Germinal center (tissue), 1 donor: ENCODE data around the gene AKR1C8.
"Not testable (repeated sequence)": the region's sequence is repeated elsewhere in the genome, so short reads cannot be mapped to it uniquely, and the experiment has no call there.

Experiments used
- DNase-seq: peaks from one replicate; pipeline ENCODE4 v3.0.0; 2012; ENCODE audit warnings: mixed read lengths, low spot score

Gene AKR1C8

DNA sequence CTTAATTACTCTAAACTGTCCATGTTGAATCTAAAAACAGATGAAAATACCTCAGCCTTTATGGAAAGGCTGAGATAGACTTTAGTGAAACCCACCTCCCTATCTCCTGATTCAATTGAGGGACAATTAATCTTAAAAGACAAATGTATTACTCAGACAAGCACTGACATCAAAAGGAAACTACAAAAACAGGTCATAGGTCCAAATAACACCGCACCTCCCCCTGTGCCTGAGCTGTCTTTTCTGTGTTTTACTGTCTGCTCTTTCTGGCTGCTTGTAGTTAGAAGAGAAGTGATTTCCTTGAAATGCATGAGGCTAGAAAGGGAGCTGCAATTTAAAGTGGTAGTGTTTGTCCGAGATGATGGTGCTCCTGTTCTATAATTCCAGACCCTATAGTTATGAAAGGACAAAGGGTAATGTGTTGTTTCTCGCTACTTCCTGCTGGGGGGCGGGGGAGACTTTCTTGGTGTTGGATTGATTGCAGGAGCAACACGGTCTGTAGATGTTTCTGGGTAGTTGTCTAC, 16.0 kb downstream of the AKR1C8 start:
- no peak for DNase-seq

DNA sequence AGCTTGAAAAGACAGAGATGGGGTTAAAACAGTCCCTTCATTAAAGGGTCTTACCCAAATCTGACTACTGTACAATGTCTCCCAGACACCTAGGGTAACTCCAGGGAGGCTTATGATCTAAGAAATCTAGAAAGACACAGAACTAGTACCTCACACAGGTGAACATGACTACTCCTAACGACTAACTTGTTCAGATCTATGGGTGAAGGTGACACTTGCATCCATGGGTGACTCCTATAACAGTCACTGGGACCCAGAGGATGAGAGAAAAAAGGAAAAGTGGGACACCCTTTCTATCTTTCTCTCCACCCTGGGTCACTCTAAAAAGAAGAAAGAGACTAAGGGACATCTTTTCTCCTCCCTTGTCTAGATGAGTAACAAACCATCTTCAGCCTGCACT, 19.2 kb downstream of the AKR1C8 start:
- DNase-seq: no peak

DNA sequence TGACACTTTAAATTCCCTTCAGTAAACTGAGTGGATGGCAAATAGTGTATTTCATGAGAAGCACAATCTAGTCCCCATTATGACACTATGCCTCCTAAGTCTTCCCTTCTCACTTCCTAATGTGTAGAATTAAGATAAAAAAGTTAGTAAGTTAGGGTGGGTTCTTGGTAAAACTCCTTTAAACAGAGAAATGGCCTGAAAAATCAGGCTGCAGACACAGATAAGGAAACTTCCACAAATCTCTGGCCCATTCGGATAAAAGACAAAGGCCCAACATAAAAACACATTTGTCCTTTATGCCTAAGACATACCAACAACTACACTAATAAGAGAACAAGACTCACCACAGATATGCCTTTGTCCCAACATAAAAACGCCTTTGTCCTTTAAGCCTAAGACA, 21.5 kb downstream of the AKR1C8 start:
- DNase-seq: no peak

DNA sequence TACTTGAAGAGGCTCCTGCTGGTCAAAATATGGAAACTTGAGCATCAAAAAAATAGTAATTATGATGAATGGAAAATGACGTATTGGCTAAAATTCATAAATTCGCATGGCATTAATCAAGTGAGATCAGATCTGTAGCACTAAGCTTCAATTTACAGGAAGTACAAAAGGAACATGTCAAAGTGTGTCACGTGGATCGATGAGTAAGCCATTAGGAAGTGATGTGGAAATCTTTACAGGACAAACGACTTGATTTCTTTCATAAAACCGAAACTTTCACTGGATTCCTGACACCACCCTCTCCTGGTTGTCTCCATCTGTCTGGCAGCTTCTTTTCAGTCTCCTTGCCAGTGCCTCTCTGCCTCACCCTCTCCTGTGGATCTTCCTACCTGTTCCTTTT, 25.8 kb downstream of the AKR1C8 start:
- DNase-seq: no peak

DNA sequence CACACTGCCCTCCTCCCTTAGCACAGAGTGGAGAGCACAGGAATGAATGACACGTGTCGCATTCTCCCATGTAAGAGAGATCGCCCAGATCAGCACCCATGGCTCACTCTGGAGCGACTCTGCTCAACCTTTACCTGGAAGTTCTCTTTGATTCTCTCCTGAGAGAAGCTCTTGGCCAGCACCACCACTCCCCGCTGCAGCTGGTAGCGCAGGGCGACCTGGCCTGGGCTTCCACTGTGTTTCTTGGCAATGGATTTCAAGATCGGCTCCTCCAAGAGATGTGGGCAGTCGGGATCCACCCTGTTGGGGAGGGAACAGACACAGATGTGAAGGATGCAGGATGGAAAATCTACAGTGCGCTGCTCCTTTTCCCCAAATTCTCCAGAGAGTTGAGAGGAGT, 27.4 kb downstream of the AKR1C8 start:
- no peak for DNase-seq

DNA sequence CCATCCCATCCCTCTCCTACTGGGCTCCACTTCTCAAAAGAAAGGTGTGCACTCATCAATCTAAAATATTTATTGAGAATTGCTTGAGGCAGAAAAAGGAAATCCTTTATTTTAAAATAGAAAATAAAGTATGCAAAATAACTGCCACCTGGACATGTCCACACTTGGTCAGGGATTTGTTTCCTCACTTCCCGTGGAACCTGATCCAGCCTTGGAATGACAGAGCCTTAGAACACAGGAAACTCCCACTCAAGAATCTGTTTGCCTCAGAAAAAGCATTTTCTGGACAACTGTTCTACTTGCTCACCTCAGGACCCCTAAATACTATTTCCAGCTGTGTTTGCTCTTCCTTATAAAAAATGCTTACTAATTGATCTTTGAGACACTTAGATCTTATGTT, 29.0 kb downstream of the AKR1C8 start:
- DNase-seq: no peak

DNA sequence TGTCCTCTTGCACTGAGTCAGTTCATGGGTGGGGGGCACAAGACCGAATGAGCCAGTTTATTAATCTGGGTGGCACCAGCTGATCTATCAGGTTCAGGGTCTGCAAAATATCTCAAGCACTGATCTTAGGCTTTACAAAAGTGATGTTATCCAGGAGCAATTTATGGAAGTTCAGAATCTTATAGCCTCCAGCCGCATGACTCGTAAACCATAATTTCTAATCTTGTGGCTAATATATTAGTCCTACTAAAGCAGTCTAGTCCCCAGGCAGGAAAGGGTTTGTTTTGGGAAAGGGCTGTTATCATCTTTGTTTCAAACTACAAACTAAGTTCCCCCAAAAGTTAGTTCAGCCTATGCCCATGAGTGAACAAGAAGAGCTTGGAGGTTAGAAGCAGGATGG, 33.9 kb downstream of the AKR1C8 start:
- DNase-seq: no peak

DNA sequence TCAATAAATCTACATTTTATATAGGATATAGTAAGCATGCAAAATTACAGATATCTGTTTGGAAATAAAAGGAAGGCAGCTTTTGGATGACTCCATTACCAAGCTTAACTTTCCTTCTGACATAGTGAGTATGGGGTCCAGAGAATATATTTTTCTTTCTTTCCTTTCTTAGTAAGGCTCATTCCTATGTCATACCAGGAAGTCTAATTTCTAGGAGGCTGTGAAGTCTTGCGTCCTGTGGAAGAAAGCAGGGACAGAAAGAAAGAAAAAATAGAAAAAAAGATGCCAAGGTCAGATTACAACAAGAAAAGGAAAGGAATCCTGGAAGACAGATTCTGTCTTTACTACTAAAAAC, 36.3 kb downstream of the AKR1C8 start:
- DNase-seq: no peak

DNA sequence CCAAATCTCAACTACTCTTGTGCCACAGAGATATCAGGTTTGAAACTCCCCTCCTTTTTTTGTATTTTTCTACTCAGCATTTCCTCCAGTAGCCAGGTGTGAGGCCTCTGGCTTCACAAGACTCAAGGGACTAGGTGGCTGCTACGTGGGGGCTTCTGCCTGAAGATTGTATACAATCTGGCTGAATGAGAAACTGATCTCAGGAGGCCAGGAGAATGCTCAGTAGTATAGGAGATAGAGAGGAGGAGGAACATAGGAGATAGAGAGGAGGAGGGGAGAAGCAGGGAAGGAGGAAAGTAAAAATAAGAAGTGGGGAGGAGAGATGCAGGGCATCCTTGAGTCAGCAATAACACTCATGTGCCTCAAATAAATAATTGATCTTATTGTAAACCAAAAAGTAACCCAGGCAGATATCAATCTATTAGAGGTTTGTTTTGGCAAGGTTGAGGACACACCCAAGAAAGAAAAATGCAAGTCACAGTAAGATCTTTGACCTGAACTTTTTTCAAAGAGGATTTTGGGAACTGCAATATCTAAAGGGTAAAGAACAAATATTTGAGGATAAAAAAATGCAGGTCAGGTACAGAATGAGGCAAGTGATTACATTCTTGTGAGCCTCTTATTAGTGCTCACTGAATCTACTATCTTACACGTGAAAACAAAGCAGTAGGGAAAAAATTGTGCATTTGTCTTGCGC, 36.8 kb downstream of the AKR1C8 start:
- DNase-seq: no peak

DNA sequence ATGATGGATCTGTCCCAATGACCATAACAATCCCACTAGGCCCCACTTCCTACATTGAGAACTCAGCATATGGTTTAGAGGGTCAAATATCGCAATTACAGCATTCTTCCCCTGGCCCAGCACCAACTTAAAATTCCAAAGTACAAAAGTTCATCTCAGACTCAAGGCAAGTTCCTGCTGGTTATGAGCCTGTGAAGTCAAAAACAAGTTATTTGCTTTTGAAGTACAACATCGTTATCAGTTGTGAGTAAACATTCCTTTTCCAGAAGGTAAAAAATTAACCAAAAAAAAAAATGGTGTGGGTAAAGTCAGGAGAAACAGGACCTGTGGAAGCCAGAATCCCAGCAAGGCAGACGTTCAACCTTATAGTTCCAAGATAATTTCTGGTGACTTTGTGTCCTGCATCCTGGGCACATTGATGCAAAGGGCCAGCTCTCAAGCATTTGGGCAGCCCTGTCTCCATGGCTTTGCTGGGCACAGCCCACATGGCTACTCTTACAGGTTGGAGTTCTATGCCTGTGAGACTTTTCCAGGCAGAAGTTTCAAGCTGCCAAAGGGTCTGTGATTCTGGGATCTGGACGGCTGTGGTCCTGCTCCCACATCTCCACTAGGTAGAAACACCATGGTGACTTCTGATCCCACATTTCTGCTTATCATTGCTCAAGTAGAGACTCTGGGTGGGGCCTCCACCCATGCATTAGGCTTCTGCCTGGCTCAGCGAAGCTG, 37.5 kb downstream of the AKR1C8 start:
- no peak for DNase-seq

DNA sequence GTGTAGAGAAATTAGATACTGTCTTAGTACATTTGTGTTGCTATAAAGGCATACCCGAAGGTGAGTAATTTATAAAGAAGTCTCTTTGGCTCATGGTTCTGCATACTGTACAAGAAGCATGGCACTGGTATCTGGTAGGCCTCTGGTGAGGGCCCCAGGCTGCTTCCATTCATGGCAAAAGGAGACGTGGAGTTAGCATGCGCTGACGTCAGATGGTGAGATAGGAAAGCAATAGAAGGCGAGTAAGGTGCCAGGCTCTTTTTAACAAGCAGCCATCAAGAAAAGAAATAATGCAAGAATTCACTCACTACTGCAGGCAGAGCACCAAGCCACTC, 38.1 kb downstream of the AKR1C8 start:
- no peak for DNase-seq

DNA sequence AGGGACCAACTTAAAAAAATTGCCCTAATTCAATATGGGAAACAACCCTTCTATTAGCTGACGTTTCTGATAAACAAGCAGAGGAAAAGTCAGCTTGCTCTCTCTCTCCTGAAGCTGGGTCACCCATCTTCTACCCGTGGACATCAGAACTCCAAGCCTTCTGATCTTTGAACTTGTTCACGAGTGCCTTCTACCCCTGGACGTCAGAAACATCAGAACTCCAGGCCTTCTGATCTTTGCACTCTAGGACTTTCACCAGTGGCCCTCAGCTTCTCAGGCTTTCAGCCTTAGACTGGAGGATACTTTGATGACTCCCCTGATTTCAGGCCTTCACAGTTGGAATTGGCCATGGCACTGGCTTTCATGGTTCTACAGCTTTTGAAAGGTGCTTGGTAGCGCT, 41.8 kb downstream of the AKR1C8 start:
- DNase-seq: no peak

DNA sequence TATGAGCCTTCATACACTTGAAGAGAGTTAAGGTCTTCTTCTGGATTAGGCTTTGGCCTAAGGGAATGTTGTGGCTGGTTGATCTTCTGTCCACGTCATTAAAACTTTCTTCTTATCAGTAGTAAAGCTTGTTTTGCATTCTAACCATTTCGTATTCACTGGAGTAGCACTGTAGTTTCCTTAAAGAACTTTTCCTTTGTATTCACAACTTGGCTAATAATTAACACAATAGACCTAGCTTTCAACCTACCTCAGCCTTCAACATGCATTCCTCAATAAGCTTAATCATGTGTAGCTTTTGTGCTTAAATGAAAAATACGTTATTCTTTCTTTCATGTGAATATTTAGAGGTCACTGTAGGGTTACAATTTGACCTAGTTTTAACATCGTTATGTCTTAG, 42.8 kb downstream of the AKR1C8 start:
- no peak for DNase-seq

DNA sequence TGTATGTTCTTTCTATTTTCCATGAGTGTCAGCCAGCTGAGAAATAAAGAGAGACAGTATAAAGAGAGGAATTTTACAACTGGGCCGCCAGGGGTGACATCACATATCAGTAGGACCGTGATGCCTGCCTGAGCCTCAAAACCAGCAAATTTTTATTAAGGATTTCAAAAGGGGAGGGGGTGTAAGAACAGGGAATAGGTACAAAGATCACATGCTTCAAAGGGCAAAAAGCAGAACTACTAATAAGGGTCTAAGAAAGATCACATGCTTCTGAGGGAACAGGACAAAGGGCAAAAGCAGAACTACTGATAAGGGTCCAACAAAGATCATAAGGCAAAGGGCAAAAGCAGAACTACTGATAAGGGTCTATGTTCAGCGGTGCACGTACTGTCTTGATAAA, 47.3 kb downstream of the AKR1C8 start:
- not testable (repeated sequence) for DNase-seq

DNA sequence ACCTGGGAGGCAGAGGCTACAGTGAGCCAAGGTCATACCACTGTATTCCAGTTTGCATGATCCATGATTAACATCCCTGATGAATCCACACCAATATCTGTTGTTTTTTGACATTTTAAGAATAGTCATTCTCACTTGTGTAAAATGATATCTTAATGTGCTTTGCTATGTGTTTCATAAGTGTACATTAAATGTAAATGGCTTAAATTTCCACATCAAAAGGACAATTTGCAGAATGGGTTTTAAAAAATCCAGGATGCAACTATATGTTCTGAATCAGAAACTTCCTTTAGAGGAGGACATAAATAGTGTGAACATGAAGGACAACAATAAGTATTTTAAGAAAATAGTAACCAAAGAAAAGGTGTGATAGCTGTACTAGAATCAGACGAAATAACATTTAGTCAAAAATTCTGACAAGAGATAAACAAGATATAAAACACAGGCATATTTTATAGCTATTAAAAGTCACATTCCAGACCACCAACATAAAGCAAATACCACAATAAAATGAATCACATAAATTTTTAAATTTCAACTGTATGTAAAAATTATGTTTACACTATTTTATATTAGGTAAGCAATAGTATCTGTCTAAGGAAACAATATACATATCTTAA, 48.4 kb downstream of the AKR1C8 start:
- DNase-seq: no peak

DNA sequence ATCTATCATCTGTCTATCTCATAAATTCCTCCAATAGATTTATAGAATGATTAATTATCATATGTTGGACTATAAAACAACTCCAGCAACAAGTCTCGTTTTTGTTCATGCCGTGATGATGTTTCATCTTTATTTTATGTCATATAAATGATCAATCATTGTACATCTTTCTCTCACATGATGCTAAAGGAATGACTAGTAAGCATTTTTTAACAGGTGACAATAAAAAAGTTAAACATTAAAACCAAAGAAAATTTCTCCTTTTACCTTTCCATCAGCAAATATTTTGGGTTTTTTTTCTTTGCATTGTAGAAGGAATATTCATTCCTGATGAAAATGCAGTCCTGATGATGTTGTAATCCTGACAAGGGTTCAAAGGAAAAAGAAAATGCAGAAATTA, 49.4 kb downstream of the AKR1C8 start:
- no peak for DNase-seq

DNA sequence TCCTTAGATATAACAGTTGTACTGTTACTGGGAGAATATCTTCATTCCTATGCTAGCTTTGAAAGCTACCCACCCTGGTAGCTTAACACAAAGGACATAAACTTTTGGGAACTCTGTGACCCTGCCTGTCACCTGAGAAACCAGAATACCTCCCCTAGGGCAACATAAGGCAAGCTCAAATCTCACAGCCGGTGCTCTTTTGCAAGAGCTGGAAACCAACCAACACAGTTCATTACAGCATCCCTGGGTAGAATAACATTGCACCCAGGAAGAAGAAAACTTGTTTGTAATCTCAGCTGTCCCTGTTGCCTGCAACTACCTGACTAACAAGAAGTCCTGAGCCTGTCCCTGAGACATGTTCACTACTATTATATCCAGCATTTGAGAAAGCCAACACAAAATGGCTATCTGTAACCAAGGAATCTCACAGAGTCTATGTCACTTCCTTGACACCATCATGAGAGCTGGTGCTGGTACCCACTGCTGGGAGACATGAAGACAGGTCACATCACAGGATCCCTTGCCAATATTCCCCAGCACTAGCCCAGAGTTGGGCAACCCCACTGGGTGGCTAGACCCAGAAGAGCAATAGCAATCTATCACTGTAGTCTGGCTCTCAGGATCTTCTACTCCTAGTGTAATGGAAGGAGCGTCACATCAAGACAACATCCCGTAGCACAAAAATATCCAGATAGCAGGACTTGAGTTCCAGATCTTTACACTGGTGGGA, 59.5 kb downstream of the AKR1C8 start:
- no peak for DNase-seq

DNA sequence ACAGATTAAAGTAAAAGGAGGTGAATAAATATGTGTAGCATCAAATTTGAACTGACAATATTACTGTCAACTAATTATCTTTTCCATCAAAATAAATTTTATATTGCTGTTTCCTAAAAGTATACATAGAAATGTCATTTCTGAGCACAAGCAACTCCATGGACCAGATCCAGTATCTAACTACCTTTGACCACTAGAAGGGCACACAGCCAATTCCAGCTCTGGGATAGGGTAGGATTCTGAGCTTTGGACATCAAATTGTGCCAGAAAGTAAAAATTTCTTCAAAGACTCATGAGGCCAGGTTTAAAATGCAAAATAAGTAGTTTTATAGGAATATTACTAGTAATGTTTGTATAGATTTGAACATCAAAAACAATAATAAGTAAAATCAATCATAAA, 61.1 kb downstream of the AKR1C8 start:
- no peak for DNase-seq

DNA sequence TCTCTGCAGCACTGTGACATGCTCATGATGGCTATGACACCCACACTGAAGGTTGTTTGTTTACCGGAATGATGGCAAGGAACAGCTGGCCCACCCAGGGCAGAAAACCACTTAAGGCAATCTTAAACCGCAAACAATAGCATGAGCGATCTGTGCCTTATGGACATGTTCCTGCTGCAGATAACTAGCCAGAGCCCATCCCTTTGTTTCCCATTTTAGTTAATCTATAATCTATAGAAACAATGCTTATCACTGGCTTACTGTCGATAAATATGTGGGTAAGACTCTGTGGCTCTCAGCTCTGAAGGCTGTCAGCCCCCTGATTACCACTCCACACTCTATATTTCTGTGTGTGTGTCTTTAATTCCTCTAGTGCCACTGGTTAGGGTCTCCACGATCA, 65.0 kb downstream of the AKR1C8 start:
- not testable (repeated sequence) for DNase-seq

DNA sequence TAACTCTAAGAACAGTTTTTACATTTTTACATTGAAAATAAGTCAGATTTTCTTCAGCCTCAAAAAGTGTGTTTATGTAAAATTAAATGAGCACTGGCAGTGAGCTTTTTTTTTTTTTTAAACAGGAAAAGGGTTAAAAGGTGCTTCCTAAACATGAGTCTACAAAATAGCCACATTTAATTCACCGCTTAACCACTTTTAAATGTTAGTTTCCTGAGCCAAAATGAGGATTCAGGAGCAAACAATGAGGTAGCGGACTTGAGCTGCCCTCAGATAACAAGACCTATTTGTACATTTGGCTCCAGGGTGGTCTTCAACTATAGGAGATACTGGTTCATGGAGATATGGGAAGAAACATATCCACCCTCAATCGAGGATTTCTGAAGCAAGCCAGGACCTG, 67.9 kb downstream of the AKR1C8 start:
- no peak for DNase-seq

DNA sequence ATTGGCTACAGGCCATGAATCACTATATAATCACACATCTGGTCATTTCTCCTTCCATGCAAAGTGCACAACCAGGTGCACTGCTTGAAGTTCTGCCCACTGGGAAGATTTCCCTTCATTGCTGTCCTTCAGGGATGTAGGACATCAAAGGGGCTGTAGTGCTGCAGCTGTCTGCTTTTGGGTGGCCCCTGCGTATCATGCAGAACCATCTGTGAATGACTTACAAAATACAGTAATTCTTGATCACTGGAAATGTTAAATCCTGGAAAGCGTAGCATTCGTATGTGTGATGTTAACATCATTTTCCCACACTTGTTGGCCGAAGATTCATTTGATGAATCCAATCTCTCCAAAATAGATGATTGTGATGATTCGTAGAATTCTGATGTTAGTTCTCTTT, 68.3 kb downstream of the AKR1C8 start:
- no peak for DNase-seq

DNA sequence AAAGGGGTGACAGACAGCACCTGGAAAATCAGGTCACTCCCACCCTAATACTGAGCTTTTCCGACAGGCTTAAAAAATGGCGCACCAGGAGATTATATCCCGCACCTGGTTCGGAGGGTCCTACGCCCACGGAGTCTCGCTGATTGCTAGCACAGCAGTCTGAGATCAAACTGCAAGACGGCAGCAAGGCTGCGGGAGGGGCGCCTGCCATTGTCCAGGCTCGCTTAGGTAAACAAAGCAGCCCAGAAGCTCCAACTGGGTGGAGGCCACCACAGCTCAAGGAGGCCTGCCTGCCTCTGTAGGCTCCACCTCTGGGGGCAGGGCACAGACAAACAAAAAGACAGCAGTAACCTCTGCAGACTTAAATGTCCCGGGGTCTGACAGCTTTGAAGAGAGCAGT, 75.1 kb downstream of the AKR1C8 start:
- not testable (repeated sequence) for DNase-seq
